ENCODE data around the gene RIC1.
"Not testable (repeated sequence)": the region's sequence is repeated elsewhere in the genome, so short reads cannot be mapped to it uniquely, and the experiment has no call there.

RIC1 gene

DNA sequence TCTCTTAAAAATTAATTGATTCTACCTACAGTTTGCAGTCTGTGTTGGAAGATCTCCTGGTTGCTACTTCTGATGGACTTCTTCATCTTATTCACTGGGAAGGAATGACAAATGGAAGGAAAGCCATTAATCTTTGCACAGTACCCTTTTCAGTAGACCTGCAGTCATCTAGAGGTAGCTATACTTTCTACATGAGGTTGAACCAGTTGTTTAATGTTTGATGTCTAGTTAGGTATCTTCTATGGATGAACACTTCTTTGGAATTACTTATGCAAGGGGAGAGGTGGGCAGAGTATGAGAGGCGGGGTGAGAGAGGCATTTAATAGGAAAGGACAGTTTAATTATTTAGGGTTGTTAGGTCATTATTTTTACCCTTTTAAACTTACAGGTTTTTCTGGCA is 91.2 kb downstream of the RIC1 start:
- in situ Hi-C loops (cut with HindIII; ENCODE audit: low sequenced_read_pairs) = no loop called here

DNA sequence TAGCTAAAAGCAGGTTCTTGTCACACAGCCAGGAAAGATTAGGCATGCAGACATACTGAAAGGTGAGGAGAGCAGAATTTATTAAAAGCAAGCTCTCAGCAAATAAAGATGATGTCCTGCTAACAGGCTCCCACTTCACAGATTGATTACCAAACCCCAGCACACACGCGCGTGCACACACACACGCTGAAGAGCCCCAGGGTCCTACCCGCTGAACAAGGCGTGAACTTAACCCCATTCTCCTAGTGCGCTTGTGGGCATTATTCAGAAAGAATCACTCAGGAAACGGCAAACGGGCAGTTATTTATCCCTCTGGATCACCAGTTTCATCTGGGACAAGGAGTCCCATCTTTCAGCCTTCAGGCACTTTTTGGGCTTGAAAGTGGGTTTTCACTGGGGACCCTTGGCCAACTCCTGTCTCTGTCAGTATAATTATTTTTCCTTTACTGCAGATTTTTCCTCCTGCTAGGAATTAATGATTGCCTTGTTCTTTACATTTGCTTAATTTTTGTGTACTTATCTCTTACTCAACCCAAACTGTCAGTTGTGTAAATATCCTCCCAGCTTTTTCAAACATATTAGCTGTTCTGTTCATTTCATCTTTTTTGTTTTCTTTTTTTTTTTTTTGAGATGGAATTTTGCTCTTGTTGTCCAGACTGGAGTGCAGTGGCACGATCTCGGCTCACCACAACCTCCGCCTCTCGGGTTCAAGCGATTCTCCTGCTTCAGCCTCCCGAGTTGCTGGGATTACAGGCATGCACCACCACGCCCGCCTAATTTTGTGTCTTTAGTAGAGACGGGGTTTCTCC is 92.6 kb downstream of the RIC1 start:
- in situ Hi-C loops (cut with HindIII; ENCODE audit: low sequenced_read_pairs) = no loop called here

DNA sequence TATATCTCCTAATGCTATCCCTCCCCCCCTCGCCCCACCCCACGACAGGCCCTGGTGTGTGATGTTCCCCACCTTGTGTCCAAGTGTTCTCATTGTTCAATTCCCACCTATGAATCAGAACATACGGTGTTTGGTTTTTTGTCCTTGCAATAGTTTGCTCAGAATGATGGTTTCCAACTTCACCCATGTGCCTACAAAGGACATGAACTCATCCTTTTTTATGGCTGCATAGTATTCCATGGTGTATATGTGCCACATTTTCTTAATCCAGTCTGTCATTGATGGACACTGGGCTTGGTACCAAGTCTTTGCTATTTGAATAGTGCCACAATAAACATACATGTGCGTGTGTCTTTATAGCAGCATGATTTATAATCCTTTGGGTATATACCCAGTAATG is 93.8 kb downstream of the RIC1 start:
- in situ Hi-C loops (cut with HindIII; ENCODE audit: low sequenced_read_pairs) = not testable (repeated sequence)

DNA sequence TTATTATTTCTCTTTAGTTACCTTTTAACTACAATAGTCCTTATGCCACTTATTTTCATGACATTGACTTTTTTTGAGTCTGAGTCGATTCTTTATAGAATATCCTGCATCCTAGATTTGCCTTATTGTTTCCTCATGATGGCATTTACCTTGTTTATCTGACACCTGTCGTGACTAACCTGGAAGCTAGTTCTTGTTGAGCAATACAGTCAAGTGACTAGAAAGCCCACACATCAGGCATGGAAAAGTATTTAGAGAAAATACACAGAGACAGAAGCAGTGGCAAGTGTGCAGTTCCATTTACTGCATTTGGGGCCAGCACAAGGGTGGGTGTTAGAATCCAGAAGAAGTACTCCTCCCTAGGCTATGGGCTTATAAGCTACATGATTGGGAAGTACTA is 106.2 kb downstream of the RIC1 start:
- in situ Hi-C loops (cut with HindIII; ENCODE audit: low sequenced_read_pairs) = no loop called here

DNA sequence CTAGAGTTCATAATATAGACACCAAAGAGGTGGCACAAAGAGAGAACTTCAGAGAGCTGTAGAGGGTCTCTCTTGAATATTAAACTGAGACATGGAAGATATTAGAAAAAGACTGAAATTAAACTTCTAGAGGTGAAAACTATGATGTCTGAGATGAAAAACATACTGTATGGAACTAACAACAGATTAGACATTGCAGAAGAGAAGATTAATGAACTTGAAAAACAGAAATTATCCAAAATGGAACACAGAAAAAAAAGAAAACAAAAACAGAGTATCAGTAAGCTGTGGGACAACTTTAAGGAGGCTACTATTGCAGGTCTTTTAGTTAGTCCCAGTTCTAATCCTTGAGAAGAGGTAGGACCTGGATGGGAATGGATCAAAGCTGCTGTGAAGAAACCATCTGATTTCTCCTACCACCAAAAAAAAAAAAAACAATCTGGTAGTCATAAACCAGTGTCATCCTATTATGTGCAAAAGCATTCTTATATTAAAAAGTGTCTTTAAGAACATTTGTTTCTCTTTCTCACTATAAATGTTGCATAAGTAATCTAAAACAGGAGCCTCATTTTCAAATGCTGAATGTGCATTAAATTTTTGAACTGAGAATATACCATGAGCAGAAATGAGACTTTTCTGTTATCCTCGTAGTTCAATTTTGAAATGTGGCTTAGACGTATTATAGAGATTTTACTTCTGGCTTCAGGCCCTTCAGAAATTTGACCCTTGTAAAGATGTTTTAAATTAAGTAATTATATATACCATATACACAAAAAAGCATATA is 107.8 kb downstream of the RIC1 start:
- in situ Hi-C loops (cut with HindIII; ENCODE audit: low sequenced_read_pairs) = no loop called here

DNA sequence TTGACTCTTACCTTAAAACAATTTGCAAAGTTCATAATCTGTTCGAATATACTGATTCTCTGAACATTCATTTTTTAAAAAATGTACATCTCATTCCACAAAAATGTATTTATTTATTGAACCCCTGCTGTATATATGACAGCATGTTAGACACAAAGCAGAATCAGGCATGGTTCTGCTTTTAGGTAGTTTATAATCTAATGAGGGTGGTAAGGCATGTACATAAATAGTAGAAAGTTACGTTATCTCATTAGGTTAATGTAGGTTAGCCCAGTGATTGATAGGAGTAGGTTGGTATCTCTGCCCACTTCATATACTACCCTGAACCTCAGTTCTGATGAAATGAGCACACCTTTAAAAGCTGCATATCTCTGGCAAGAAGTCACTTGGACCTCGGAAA is 114.2 kb downstream of the RIC1 start:
- in situ Hi-C loops (cut with HindIII; ENCODE audit: low sequenced_read_pairs) = no loop called here

DNA sequence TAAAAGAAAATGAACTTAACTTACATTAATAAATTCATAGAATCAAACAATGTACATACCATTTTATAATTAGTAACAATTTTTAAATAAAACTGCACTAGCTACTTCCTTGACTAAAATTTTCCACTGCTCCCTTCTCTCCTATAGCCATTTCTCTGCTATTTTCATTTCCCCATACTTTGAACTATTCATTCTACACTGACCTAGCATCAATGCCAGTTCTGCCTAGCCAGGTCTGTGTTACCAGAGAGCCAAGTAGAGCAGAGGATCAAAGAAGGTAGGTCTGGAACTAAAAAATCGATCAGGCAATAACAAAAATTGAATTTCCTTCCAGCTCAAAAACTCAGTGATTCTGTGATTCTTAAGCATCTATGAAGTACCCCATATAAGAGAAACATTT is 119.5 kb downstream of the RIC1 start:
- in situ Hi-C loops (cut with HindIII; ENCODE audit: low sequenced_read_pairs) = no loop called here

DNA sequence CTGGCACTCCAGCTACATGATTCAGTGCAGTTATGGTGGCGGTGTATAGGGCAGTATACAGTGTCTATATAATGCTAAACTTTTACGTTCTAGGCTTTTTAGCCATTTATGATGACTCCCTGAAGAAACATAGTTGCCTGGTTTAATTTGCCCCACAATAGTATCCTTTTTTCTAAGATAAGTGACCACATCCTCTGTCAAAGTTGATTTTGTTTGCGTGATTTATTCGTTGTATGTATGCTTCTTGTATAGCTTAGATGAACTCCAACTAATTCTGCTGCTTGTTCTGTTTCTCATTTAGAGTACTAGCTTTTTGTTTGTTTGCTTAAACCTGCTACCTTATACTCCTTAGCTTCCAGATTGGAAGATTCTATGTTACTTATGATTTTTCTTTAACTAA is 120.4 kb downstream of the RIC1 start:
- in situ Hi-C loops (cut with HindIII; ENCODE audit: low sequenced_read_pairs) = no loop called here

DNA sequence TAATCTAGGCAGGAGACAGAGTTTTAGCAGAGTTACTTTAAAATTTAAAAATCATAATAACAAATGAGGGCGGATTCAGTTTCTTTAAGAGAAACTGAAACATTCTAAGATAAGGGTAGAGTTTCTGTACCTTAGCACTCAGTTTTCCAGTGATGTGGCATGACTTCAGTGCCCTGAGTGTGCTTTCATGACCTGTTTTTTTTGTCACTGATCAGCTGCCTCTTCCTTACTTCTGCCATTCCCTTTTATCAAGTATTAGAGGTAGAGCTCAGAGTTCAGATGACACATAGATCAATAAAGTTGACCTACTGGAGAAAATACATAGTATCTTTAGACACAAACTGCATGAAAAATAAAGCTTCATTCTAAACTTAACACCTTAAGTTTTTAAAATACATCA is 121.7 kb downstream of the RIC1 start:
- in situ Hi-C loops (cut with HindIII; ENCODE audit: low sequenced_read_pairs) = no loop called here

DNA sequence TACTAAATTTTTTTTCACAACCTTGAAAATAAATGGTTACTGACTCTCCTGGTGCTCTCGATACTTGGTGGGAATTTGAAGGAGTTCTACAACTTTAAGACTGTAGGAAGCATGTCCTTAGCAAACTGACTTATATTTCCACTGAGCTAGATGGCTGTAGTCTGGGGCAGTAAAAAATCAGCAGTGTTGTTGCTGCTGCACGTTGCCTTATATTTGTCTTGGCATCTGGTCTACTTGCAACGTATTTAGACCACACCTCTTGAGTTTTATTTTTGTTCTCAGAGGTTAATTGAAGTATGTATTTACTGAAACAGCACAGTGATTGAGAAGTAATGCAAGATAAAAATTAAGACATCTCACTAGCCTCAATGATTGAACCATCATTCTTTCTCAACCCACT is 127.7 kb downstream of the RIC1 start:
- in situ Hi-C loops (cut with HindIII; ENCODE audit: low sequenced_read_pairs) = no loop called here

DNA sequence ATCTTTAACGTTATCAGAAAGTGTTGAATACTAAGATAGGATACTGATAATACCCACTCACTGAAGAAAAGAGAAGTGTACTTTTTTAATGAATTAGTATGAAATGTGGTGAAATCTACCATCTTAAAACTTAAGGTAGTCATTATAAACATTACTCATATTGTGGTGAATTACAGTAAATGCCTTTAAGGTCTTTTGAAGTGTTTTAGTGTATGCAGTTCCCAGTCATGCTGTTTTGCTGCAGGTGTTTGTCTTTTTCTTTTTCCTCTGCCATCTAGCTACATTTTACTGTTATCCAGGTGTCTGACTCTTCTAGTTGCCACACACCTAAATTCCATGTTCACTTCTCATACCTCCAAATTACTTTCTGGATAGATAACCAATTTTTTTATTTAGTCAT is 131.4 kb downstream of the RIC1 start:
- in situ Hi-C loops (cut with HindIII; ENCODE audit: low sequenced_read_pairs) = no loop called here

DNA sequence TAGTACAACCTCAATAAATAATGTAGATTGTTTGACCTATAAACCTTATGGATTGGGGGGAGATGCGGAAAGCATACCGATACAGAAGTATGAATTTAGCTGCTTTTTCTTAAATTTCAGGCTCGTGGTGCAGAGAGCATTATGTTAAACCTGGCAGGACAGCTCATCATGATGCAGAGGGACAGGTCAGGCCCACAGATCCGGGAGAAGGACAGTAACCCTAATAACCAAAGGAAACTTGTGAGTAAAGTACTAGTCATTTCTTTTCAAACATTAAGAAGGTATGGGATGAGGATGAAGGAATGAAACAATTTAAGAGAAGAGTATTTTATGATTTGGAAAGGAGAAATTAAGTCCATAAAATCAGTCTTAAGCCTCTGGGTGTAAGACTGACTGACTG is 133.5 kb downstream of the RIC1 start:
- in situ Hi-C loops (cut with HindIII; ENCODE audit: low sequenced_read_pairs) = no loop called here

DNA sequence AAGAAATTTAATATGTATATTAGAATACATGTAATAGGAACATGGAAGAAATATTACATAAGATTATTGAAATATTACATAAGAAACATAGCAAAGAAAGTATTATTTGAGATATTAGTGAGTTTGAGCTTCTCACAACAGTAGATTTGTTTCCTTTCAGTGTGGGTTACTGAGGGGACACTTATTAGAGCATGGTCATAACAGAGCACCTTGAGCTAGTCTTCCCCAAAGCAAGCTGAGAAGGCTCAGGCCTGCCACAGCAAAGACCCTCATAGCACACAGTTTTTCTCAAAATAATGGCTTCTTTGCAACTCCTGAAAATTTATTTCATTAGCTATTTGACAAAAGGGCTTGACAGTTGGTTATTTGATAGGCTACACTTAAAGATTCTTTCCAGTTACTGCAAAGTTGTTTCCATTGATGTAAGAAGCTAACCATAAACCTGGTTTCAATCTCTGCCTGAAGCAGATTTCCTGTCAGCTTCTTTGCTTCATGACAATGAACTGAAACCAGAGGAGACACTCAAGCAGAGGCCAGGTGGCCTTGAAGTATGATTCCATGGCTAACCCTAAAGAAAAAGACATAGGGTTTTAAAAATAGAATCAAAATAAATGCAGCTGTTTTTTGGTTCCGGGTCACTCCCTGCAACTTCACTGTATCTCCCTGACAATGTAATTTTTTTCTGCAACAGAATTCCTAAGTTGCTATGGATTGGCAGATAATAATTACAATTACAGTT is 135.4 kb downstream of the RIC1 start:
- in situ Hi-C loops (cut with HindIII; ENCODE audit: low sequenced_read_pairs) = no loop called here

DNA sequence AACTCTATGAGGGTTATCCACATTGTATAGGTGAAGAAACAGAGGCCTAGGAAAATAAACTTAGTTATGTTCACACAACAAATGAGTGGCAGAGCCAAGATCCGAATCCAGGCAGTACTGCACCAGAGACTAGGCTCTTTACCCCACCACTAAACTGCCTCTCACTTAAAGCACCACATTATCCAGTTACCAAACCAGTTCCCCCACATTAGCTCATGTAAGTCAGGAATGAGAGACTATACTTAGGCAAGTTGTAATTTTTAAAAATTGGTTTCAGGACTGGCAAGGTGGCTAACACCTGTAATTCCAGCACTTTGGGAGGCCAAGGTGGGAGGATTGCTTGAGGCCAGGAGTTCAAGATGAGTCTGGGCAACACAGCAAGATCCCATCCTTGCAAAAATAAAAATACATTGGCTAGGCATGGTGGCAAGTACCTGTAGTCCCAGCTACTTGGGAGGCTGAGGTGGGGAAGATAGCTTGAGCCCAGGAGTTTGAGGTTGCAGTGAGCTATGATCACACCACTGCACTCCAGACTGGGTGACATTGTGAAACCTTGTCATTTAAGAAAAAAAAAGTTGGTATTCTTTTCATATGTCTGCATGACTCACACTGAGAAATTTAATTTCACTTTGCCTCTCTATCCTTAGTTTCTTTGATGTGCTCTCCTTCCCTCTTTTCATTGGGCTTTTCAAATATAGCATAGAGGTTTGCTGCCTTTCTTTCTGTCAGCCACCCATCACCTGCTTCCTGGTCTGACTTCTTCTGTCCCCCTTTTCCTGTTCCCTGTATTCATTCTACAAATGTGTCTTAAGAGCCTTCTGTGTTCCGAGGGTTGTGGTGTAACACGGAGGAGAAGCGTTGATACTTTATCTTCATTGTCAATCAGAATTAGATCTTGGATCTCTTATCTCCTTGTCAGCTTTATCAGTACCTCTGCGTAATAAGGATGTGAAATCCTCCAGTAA is 139.3 kb downstream of the RIC1 start:
- in situ Hi-C loops (cut with HindIII; ENCODE audit: low sequenced_read_pairs) = no loop called here

DNA sequence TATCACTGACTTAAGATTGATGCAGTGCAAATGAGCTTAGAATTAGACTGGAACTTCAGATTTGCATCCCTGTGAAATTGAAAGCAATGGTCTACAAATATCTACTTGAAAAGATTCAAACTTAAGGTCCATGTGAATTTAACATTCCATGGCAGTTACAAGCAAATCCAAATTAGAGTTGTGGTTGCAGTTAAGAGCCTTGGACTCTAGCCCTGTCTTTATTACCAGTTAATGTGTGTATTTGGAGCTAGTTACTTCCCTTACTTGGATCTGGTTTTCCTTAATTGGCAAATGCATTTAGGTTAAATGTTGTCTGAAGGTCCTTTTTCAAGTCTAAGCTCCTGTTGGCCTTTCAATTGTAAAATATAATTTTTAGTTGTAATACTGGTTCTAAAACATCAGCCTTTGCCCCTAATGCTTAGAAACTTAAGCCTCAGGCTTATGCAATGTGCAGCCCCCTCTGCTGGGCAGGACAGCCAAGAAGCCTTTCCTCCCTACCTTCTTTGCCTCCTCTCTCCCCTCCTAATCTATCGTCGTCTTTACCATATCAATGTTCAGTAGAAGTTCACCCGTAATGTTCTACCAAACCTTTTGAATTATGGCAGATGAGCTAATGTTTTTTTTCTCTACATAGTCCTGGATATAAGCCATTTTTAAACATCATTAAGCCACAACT is 144.6 kb downstream of the RIC1 start:
- in situ Hi-C loops (cut with HindIII; ENCODE audit: low sequenced_read_pairs) = no loop called here

DNA sequence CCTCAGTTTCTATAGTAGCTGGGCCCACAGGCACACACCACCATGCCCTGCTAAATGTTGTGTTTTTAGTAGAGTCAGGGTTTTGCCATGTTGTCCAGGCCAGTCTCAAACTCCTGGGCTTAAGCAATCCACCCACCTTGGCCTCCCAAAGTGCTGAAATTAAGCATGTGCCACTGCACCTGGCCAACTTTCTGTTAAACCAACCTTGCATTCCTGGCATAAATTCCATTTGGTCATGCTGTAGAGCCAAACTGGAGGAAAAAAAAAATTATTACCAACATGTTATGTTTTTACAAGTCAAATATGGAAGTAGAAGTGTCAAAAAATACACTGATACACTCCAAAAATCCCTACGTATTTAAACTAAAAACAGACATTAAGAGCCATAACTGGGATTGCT is 149.9 kb downstream of the RIC1 start:
- in situ Hi-C loops (cut with HindIII; ENCODE audit: low sequenced_read_pairs) = no loop called here

DNA sequence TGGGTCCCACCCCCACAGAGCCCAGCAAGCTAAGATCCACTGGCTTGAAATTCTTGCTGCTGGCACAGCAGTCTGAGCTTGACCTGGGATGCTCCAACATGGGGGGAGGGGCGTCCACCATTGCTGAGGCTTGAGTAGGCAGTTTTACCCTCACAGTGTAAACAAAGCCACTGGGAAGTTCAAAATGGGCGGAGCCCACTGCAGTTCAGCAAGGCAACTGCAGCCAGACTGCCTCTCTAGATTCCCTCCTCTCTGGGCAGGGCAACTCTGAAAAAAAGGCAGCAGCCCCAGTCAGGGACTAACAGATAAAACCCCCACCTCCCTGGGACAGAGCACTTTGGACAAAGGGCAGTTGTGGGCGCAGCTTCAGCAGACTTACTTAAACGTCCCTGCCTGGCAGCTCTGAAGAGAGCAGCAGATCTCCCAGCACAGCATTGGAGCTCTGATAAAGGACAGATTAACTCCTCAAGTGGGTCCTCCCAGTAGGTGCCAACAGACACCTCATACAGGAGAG is 150.9 kb downstream of the RIC1 start:
- in situ Hi-C loops (cut with HindIII; ENCODE audit: low sequenced_read_pairs) = not testable (repeated sequence)

DNA sequence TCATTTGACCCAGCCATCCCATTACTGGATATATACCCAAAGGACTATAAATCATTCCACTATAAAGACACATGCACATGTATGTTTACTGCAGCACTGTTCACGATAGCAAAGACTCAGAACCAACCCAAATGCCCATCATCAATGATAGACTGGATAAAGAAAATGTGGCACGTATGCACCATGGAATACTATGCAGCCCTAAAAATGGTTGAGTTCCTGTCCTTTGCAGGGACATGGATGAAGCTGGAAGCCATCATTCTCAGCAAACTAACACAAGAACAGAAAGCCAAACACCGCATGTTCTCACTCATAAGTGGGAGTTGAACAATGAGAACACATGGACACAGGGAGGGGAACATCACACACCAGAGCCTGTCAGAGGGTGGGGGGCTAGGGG is 154.5 kb downstream of the RIC1 start:
- in situ Hi-C loops (cut with HindIII; ENCODE audit: low sequenced_read_pairs) = not testable (repeated sequence)

DNA sequence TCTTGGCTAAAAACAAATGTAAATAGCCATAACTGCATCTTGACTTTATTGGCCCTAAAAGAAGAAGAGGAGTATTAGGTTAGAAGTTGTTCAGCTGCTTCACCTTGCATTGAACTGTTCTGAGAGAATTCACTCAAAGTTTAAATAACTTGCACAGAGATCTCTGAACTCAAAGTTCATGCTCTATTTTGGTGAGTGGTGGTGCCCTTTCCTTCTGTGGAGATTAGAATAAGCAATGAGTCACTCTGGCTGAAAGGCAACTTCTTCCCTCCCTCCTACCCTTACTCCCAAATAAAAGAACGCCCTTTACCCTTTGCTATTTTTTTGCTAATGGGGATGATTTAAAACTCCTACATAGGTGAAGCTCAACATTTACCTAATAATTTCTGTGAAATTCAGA is 155.1 kb downstream of the RIC1 start:
- in situ Hi-C loops (cut with HindIII; ENCODE audit: low sequenced_read_pairs) = no loop called here
